GM18867 (cell line): ENCODE data around the gene PIGB.
"Not testable (repeated sequence)": the region's sequence is repeated elsewhere in the genome, so short reads cannot be mapped to it uniquely, and the experiment has no call there.

Experiments
- ATAC-seq: cut with Tn5 transposase; IDR thresholded peaks from one replicate; pipeline ENCODE4 v1.9.1; 2021; ENCODE audit warnings: mild to moderate bottlenecking, moderate library complexity; ENCODE audit not compliant: unreplicated experiment

Gene PIGB

GRCh38 chr15:55372701-55373440 is 53.8 kb downstream of the PIGB start:
- ATAC-seq: peak; percentile 53

GRCh38 chr15:55379095-55379494 is 60.1 kb downstream of the PIGB start:
- no peak for ATAC-seq

GRCh38 chr15:55381595-55381994 is 62.6 kb downstream of the PIGB start:
- ATAC-seq: no peak

GRCh38 chr15:55383687-55384086 is 64.7 kb downstream of the PIGB start:
- ATAC-seq: no peak

GRCh38 chr15:55387027-55387426 is 68.0 kb downstream of the PIGB start:
- ATAC-seq: no peak

- no peak for ATAC-seq
Observed at GRCh38 chr15:55389264-55389607, 70.2 kb downstream of the PIGB start.

- no peak for ATAC-seq
Observed at GRCh38 chr15:55394694-55395093, 75.7 kb downstream of the PIGB start.

- ATAC-seq: no peak
Observed at GRCh38 chr15:55398243-55398642, 79.2 kb downstream of the PIGB start.

- not testable (repeated sequence) for ATAC-seq
Observed at GRCh38 chr15:55400050-55400449, 81.0 kb downstream of the PIGB start.

GRCh38 chr15:55401786-55402246 is 82.8 kb downstream of the PIGB start:
- no peak for ATAC-seq

- peak; percentile 67 for ATAC-seq
Observed at GRCh38 chr15:55402707-55403106, 83.7 kb downstream of the PIGB start.

GRCh38 chr15:55403531-55403930 is 84.5 kb downstream of the PIGB start:
- no peak for ATAC-seq
